ENCODE data around the gene HEPN1. TPM values are rescaled to one million over a fixed set of nuclear protein-coding genes. Genes with fewer than 3 reads are reported as not detected.

HEPN1 gene
- total RNA-seq, 4 donors from 2014 or later = not detected

DNA sequence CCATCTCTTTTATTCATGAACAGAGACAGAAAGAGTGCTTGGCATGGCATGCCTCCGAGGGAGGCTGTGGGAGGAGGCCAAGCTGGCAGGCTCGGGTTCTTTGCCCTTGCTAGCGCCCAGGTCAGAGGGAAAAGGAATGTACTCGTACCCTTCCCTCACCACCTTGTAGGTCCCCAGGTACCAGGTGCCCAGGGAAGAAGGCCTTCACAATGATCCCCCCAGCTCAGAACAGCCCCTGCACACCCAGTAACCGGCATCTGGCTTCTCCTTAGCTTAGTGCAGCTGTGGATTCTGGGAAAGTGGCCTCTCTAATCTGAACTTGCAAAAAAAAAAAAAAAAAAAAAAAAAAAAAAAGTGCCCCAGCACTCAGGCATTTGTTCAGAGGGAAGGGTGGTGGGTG is 1.3 kb downstream of the HEPN1 start:
- TF ChIP-seq, protein P1, sequence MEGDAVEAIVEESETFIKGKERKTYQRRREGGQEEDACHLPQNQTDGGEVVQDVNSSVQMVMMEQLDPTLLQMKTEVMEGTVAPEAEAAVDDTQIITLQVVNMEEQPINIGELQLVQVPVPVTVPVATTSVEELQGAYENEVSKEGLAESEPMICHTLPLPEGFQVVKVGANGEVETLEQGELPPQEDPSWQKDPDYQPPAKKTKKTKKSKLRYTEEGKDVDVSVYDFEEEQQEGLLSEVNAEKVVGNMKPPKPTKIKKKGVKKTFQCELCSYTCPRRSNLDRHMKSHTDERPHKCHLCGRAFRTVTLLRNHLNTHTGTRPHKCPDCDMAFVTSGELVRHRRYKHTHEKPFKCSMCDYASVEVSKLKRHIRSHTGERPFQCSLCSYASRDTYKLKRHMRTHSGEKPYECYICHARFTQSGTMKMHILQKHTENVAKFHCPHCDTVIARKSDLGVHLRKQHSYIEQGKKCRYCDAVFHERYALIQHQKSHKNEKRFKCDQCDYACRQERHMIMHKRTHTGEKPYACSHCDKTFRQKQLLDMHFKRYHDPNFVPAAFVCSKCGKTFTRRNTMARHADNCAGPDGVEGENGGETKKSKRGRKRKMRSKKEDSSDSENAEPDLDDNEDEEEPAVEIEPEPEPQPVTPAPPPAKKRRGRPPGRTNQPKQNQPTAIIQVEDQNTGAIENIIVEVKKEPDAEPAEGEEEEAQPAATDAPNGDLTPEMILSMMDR (IDR thresholded peaks at IDR 0.05; ENCODE audit: low read depth) = no peak

DNA sequence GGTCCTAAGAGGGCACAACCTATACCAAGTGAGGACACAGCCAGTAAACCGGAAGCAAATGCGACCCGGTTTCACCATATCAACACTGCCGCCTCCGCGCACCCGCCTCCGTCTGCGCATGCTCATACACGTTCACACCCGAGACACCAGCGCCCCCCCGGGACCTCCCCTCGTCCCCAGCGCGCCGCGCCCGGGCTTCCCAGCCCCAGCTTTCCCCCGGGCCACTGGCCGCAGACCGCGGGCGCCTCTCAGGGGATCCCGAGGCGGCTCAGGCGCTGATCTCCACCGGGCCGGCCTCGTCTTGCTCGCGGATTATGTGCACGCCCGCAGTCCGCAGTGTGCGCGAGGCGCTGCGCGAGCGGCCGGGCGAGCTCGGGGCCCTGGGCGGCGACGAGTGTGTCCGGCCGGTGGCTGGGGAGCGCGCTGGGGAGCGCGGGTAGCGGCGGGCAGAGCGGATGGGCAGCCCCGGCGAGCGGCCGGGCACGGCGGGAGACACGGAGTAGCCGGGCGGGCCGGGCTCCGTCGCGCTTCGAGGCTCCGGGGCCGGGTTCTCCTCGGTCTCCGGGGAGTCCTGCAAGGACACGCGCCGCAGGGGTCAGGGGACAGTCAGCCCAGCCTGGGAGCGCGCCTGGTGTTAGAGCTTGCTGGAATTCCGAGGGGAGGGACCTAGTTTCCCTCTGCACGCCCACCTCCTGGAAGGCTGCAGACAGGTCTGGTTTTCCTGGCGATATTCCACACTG is 2.0 kb downstream of the HEPN1 start:
- TF ChIP-seq, protein P1 (IDR thresholded peaks at IDR 0.05; ENCODE audit: low read depth) = no peak

DNA sequence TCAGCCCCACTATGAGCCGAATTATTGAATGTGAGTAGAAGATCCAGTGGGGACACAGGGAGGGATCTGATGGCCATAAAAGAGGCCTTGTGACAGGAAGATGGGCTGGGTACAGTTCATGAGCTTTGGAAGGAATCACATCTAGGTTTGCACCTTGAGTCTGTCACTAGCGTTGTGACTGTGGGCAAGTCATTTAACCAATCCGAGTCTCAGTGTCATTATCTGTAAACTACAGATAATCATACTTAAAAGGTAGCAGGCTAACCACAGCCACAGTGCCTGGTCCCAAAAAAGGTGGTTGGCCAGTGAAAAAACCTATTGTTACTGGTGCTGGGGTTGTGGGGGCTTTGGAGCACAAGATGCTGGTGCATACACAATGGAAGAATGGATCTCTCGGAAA is 3.8 kb downstream of the HEPN1 start:
- TF ChIP-seq, protein P1 (IDR thresholded peaks at IDR 0.05; ENCODE audit: low read depth) = no peak

- TF ChIP-seq, protein P1 (IDR thresholded peaks at IDR 0.05; ENCODE audit: low read depth) = no peak
Observed at GRCh38 chr11:124923296-124923695, 4.2 kb downstream of the HEPN1 start.

DNA sequence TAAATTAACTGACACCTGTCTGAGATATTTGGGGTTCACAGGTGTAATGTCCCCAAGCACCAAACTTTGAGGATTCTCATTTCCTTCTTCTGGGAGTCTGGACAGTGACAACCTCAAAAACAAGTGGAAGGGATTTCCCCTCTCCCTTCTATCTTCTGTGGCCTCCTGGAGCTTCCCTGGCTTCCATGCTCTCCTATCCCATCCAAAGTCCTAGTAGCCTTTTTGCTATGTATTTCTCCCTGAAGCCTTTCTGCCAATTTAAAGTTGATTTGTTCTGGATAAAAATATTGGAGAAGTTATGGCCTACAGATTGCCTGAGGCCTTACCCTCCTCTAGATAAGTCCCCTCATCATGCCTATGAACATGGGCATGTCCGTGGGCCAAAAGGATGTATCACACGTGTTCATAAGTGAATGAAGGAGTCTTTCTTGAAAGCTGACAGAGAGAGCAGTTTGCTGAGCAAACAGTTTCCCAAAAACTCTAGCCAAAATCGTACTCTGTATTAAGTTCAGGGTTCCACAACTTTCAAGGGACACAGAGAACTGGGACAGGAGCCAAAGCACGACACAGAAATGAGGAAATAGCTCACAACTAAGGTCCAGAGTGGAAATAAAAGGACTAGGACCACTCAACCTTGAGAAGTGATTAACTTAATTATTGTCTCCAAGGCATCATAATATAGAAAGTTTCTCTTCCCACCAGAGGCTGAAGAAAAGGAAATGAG is 10.1 kb downstream of the HEPN1 start:
- TF ChIP-seq, protein P1 (IDR thresholded peaks at IDR 0.05; ENCODE audit: low read depth) = no peak

DNA sequence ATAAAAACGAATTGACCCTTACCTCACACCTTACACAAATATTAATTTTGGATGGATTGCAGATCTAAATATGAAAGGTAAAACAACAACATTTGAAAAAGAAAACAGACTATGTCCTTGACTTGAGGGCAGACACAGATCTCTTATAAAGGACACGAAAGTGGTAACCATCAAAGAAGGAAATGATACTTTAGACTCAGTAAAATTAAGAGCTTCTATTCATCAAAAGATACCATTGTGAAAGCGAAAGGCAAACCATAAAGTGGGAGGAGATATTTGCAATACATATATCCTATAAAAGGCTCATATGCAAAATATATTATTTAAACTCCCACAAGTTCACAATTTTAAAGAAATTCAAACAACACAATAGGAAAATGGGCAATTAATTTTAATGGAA is 11.7 kb downstream of the HEPN1 start:
- TF ChIP-seq, protein P1 (IDR thresholded peaks at IDR 0.05; ENCODE audit: low read depth) = no peak

- TF ChIP-seq, protein P1 (IDR thresholded peaks at IDR 0.05; ENCODE audit: low read depth) = no peak
Observed at GRCh38 chr11:124934862-124935547, 16.0 kb downstream of the HEPN1 start.
